ENCODE results near the gene SEC14L6.
A peak's percentile ranks its signal among the peaks of the same experiment; 100 is the strongest.

SEC14L6 gene

GRCh38 chr22:30486118-30486517 is 60.4 kb downstream of the SEC14L6 start:
- no peak overlapping the region for H3K27ac ChIP-seq
- TF ChIP-seq ZFX (IDR thresholded peaks at IDR 0.05; ENCODE audit: borderline replicate concordance) (no peak), CTCF (IDR thresholded peaks at IDR 0.05) (no peak)

GRCh38 chr22:30485362-30485988 is 61.1 kb downstream of the SEC14L6 start:
- H3K27ac ChIP-seq = no peak overlapping the region
- TF ChIP-seq CTCF (IDR thresholded peaks at IDR 0.05) (peak; percentile 98), ZFX (IDR thresholded peaks at IDR 0.05; ENCODE audit: borderline replicate concordance) (no peak)

GRCh38 chr22:30483169-30483568 is 63.4 kb downstream of the SEC14L6 start:
- TF ChIP-seq CTCF (IDR thresholded peaks at IDR 0.05) (no peak), ZFX (IDR thresholded peaks at IDR 0.05; ENCODE audit: borderline replicate concordance) (no peak)
- H3K27ac ChIP-seq = no peak overlapping the region

GRCh38 chr22:30481711-30482110 is 64.8 kb downstream of the SEC14L6 start:
- H3K27ac ChIP-seq = no peak overlapping the region
- TF ChIP-seq CTCF (IDR thresholded peaks at IDR 0.05) = no peak
- TF ChIP-seq ZFX (IDR thresholded peaks at IDR 0.05; ENCODE audit: borderline replicate concordance) = no peak

GRCh38 chr22:30479981-30480380 is 66.6 kb downstream of the SEC14L6 start:
- no peak for TF ChIP-seq ZFX (IDR thresholded peaks at IDR 0.05; ENCODE audit: borderline replicate concordance)
- no peak for TF ChIP-seq CTCF (IDR thresholded peaks at IDR 0.05)
- no peak overlapping the region for H3K27ac ChIP-seq

- no peak for TF ChIP-seq ZFX (IDR thresholded peaks at IDR 0.05; ENCODE audit: borderline replicate concordance)
- no peak for TF ChIP-seq CTCF (IDR thresholded peaks at IDR 0.05)
- H3K27ac ChIP-seq = no peak overlapping the region
Measured at GRCh38 chr22:30474683-30475424, 71.7 kb downstream of the SEC14L6 start.

GRCh38 chr22:30474121-30474520 is 72.4 kb downstream of the SEC14L6 start:
- H3K27ac ChIP-seq = no peak overlapping the region
- TF ChIP-seq CTCF (IDR thresholded peaks at IDR 0.05) (no peak), ZFX (IDR thresholded peaks at IDR 0.05; ENCODE audit: borderline replicate concordance) (no peak)

Data from 22Rv1 (cell line).